Measurements from ENCODE around the gene CCDC51. TPM values are rescaled to one million over a fixed set of nuclear protein-coding genes. Genes with fewer than 3 reads are reported as not detected.

Gene CCDC51
- total and polyA plus RNA-seq, 2 of the 13 experiments (the other 11 are each of a cell fraction or from before 2014, with no cell fraction given), result 18.1 to 29.4 TPM

- ATAC-seq (peak; percentile 30), FAIRE-seq (no peak), DNase-seq (ENCODE audit: low spot score) (no peak)
- peaks cover 81 to 99% of the 10 kb centered on the region in 2 experiments for H3K36me3 ChIP-seq (replicated peaks in 1 of 2; ENCODE audit: control insufficient read depth in 1 of 2, insufficient read depth in 2 of 2, low read length in 2 of 2)
- POLR2A ChIA-PET, result interaction anchor here (11.1 kb wide), 1 partner anchor 15 kb away, joined by 130 read pairs; the partner anchor contains the start of gene PLXNB1
- H3K4me1 ChIP-seq (ENCODE audit: insufficient read depth, low read length), result no peaks in the 10 kb centered on the region
- H3K27me3 ChIP-seq (ENCODE audit: control insufficient read depth in 1 of 2, insufficient read depth in 2 of 2, low read length in 2 of 2), result no peaks in the 10 kb centered on the region
- H4K20me1 ChIP-seq (ENCODE audit: insufficient read depth, low read length), result peaks cover 14% of the 10 kb centered on the region; the same call in 1 of the 2 replicates
- intact Hi-C loops (cut with micrococcal nuclease; ENCODE audit: unreplicated experiment), result no loop called here
- CTCF ChIA-PET (ENCODE audit: low intra/inter-chr PET ratio, low total read pairs), result interaction anchor here (2.7 to 4.1 kb wide), 2 partner anchors 19 to 20 kb away, joined by 9 to 25 read pairs; no protein-coding TSS in a partner anchor
- BruUV-seq (replicated peaks), result no TSS peak
- H3K4me2 ChIP-seq (ENCODE audit: low read depth, low read length), result no peak overlapping the region
- H3K4me3 ChIP-seq (replicated peaks in 1 of 3; ENCODE audit: insufficient read depth in 1 of 3, low read depth in 2 of 3, low read length in 3 of 3), result no peak overlapping the region
- no peak overlapping the region for H3K9ac ChIP-seq (ENCODE audit: insufficient read depth, low read depth, low read length)
- H2AFZ ChIP-seq (ENCODE audit: low read length), result no peak overlapping the region
- H3K79me2 ChIP-seq (ENCODE audit: insufficient read depth, low read length), result no peaks in the 10 kb centered on the region
- in situ Hi-C loops (cut with HindIII; ENCODE audit: extremely low pct_ligation_motif_present, low pct_unique_long_range_greater_than_20kb), result no loop called here
- WGBS (ENCODE audit: low lambda C conversion rate), result 93% methylated on average over 16 of the region's 24 CpGs
- no peaks in the 10 kb centered on the region for H3K9me3 ChIP-seq (ENCODE audit: low read length)
- H3K27ac ChIP-seq (ENCODE audit: extremely low read length, insufficient read depth, low read length), result no peak overlapping the region
- TF ChIP-seq E2F2 (CRISPR knock-in tag; IDR thresholded peaks at IDR 0.05; ENCODE audit: borderline replicate concordance) (no peak), RNF2 (conservative IDR thresholded peaks at IDR 0.05; ENCODE audit: low read depth) (no peak), MED13 (CRISPR knock-in tag; IDR thresholded peaks at IDR 0.05) (no peak), ZNF296 (CRISPR knock-in tag; conservative IDR thresholded peaks at IDR 0.05) (no peak), ZNF687 (CRISPR knock-in tag; IDR thresholded peaks at IDR 0.05) (0 out of 2 replicates have a peak, but pooled peaks have one; percentile 16), BCL6 (CRISPR knock-in tag; IDR thresholded peaks at IDR 0.05) (no peak), SPEN (CRISPR knock-in tag; IDR thresholded peaks at IDR 0.05; ENCODE audit: low read depth) (no peak), POLR2AphosphoS5 (IDR thresholded peaks at IDR 0.05; ENCODE audit: low read depth, low read length) (0 out of 2 replicates have a peak, but pooled peaks have one; percentile 1), PPARG (CRISPR knock-in tag; conservative IDR thresholded peaks at IDR 0.05) (no peak), RBFOX2 (IDR thresholded peaks at IDR 0.05; ENCODE audit: low read depth, low read length) (0 out of 2 replicates have a peak, but pooled peaks have one; percentile 30), KDM5A (IDR thresholded peaks at IDR 0.05; ENCODE audit: borderline replicate concordance, low read length) (no peak), CTCF (CRISPR knock-in tag; IDR thresholded peaks at IDR 0.05) (peak; percentile 56), AGO2 (optimal IDR thresholded peaks at IDR 0.05; ENCODE audit: low read depth, low read length) (peak; percentile 84), ZBTB38 (CRISPR knock-in tag; IDR thresholded peaks at IDR 0.05) (no peak), RBM22 (optimal IDR thresholded peaks at IDR 0.05; ENCODE audit: low read length) (peak; percentile 47), SRY (CRISPR knock-in tag; IDR thresholded peaks at IDR 0.05) (0 out of 2 replicates have a peak, but pooled peaks have one; percentile 12), RAD21 (CRISPR knock-in tag; IDR thresholded peaks at IDR 0.05) (peak; percentile 60), RARA (CRISPR knock-in tag; IDR thresholded peaks at IDR 0.05) (no peak), SSRP1 (CRISPR knock-in tag; IDR thresholded peaks at IDR 0.05) (0 out of 2 replicates have a peak, but pooled peaks have one; percentile 14)
Measured at GRCh38 chr3:48415251-48415953, 24.5 kb downstream of the CCDC51 start.

Measured in HepG2 (cell line).